SH-SY5Y (cell line): ENCODE measurements around the gene TEX36.

ENCODE experiments used
- GATA2 ChIP-seq: IDR thresholded peaks from 2 replicates; pipeline ENCODE4 v1.6.1; 2011; ENCODE audit warnings: mild to moderate bottlenecking, low read depth, low read length
- GATA3 ChIP-seq: IDR thresholded peaks from 2 replicates; pipeline ENCODE4 v1.6.1; 2011; ENCODE audit warnings: low read depth, mild to moderate bottlenecking, low read length, moderate library complexity

Gene TEX36

GRCh38 chr10:125628104-125629049 lies 54.6 kb downstream of the TEX36 start:
- TF ChIP-seq GATA3 (no peak), GATA2 (no peak)

- TF ChIP-seq GATA3: no peak
- no peak for TF ChIP-seq GATA2
Observed at GRCh38 chr10:125627646-125628045, 55.3 kb downstream of the TEX36 start.

GRCh38 chr10:125626671-125627070 lies 56.3 kb downstream of the TEX36 start:
- no peak for TF ChIP-seq GATA3
- TF ChIP-seq GATA2: no peak

- TF ChIP-seq GATA2: no peak
- no peak for TF ChIP-seq GATA3
Observed at GRCh38 chr10:125625586-125625985, 57.4 kb downstream of the TEX36 start.

GRCh38 chr10:125624800-125625199 lies 58.2 kb downstream of the TEX36 start:
- TF ChIP-seq GATA3: no peak
- no peak for TF ChIP-seq GATA2

- TF ChIP-seq GATA3 (no peak), GATA2 (no peak)
Observed at GRCh38 chr10:125621052-125621451, 61.9 kb downstream of the TEX36 start.

- no peak for TF ChIP-seq GATA2
- no peak for TF ChIP-seq GATA3
Observed at GRCh38 chr10:125620401-125620800, 62.6 kb downstream of the TEX36 start.

GRCh38 chr10:125611756-125612155 lies 71.2 kb downstream of the TEX36 start:
- TF ChIP-seq GATA2 (no peak), GATA3 (no peak)

GRCh38 chr10:125611216-125611615 lies 71.7 kb downstream of the TEX36 start:
- TF ChIP-seq GATA2 (no peak), GATA3 (no peak)

- TF ChIP-seq GATA3 (no peak), GATA2 (no peak)
Observed at GRCh38 chr10:125609859-125610258, 73.1 kb downstream of the TEX36 start.

GRCh38 chr10:125608474-125608873 lies 74.5 kb downstream of the TEX36 start:
- TF ChIP-seq GATA2 (no peak), GATA3 (no peak)

- no peak for TF ChIP-seq GATA3
- no peak for TF ChIP-seq GATA2
Observed at GRCh38 chr10:125607689-125608290, 75.2 kb downstream of the TEX36 start.

GRCh38 chr10:125606414-125607010 lies 76.5 kb downstream of the TEX36 start:
- TF ChIP-seq GATA2 (peak; percentile 93), GATA3 (peak; percentile 74; the same call in 1 of the 2 replicates)
